Right renal pelvis (tissue), 4 donors: ENCODE results near the gene SSNA1. TPM values are rescaled to one million over a fixed set of nuclear protein-coding genes. Genes with fewer than 3 reads are reported as not detected.

Source experiments
- polyA plus RNA-seq, 4 donors: library from polyadenylated mRNA; unstranded; fragments of 120-200 nt; gene quantifications; one replicate each; pipeline ENCODE4 v1.2.1, GENCODE V29; 2013; ENCODE audit not compliant: insufficient read length in 4 of 4

The SSNA1 gene
- polyA plus RNA-seq, 4 donors: 42.7 to 70.4 (median 47.7) TPM

Other genes with a start within 250 kb of the SSNA1 start
- 10 to 100 TPM; 38.7 to 67.9 (median 43.5) TPM for gene FBXW5, start 243.9 kb upstream of the SSNA1 start, polyA plus RNA-seq
- 1 to 10 TPM in 2 of 4 donors, under 1 TPM in 2; 0.36 to 1.1 (median 0.90) TPM for gene C8G, start 243.4 kb upstream of the SSNA1 start, polyA plus RNA-seq
- gene LCN12, start 236.4 kb upstream of the SSNA1 start, polyA plus RNA-seq: 10 to 100 TPM; 21.8 to 36.8 (median 29.4) TPM
- gene PTGDS, start 211.2 kb upstream of the SSNA1 start, polyA plus RNA-seq: 100 to 1,000 TPM in 1 of 4 donors, 10 to 100 TPM in 3; 27.8 to 104 (median 33.5) TPM
- under 1 TPM; 0.08 to 0.35 (median 0.19) TPM for gene LCNL1, start 205.7 kb upstream of the SSNA1 start, polyA plus RNA-seq
- 10 to 100 TPM; 26.9 to 46.1 (median 31.5) TPM for gene PAXX, start 196.3 kb upstream of the SSNA1 start, polyA plus RNA-seq
- gene CLIC3, start 192.1 kb upstream of the SSNA1 start, polyA plus RNA-seq: 1 to 10 TPM in 1 of 4 donors, under 1 TPM in 3; 0.28 to 1.2 (median 0.50) TPM
- 10 to 100 TPM; 33.3 to 57.9 (median 40.2) TPM for gene ABCA2, start 160.4 kb upstream of the SSNA1 start, polyA plus RNA-seq
- gene FUT7, start 156.6 kb upstream of the SSNA1 start, polyA plus RNA-seq: under 1 TPM in 2 of 4 donors, not detected in 2; 0.04 to 0.11 TPM
- 10 to 100 TPM; 22.8 to 47.1 (median 26.5) TPM for gene NPDC1, start 142.5 kb upstream of the SSNA1 start, polyA plus RNA-seq
- 1 to 10 TPM; 3.4 to 7.4 (median 4.2) TPM for gene ENTPD2, start 134.6 kb upstream of the SSNA1 start, polyA plus RNA-seq
- 1 to 10 TPM; 5.4 to 9.5 (median 6.0) TPM for gene SAPCD2, start 118.1 kb upstream of the SSNA1 start, polyA plus RNA-seq
- gene UAP1L1, start 111.2 kb upstream of the SSNA1 start, polyA plus RNA-seq: 1 to 10 TPM; 4.6 to 6.6 (median 5.6) TPM
- gene MAN1B1, start 101.7 kb upstream of the SSNA1 start, polyA plus RNA-seq: 10 to 100 TPM; 46.4 to 62.2 (median 53.4) TPM
- gene DPP7, start 73.9 kb upstream of the SSNA1 start, polyA plus RNA-seq: 10 to 100 TPM in 3 of 4 donors, 1 to 10 TPM in 1; 9.7 to 41.8 (median 18.2) TPM
- under 1 TPM in 2 of 4 donors, not detected in 2; 0.04 to 0.12 TPM for gene GRIN1, start 49.5 kb upstream of the SSNA1 start, polyA plus RNA-seq
- gene LRRC26, start 18.6 kb upstream of the SSNA1 start, polyA plus RNA-seq: under 1 TPM in 1 of 4 donors, not detected in 3; 0.16 TPM
- not detected for gene TMEM210, start 16.6 kb upstream of the SSNA1 start, polyA plus RNA-seq
- 10 to 100 TPM; 37.1 to 50.4 (median 40.9) TPM for gene ANAPC2, start 116 bp upstream of the SSNA1 start, polyA plus RNA-seq
- 10 to 100 TPM; 12.9 to 18.6 (median 14.1) TPM for gene TPRN, start 12.1 kb downstream of the SSNA1 start, polyA plus RNA-seq
- gene TMEM203, start 17.0 kb downstream of the SSNA1 start, polyA plus RNA-seq: 10 to 100 TPM; 44.6 to 49.8 (median 47.4) TPM
- 10 to 100 TPM; 10.0 to 16.0 (median 10.9) TPM for gene NDOR1, start 17.0 kb downstream of the SSNA1 start, polyA plus RNA-seq
- 10 to 100 TPM in 2 of 4 donors, 1 to 10 TPM in 2; 7.9 to 16.3 (median 10.1) TPM for gene RNF208, start 33.6 kb downstream of the SSNA1 start, polyA plus RNA-seq
- gene CYSRT1, start 36.5 kb downstream of the SSNA1 start, polyA plus RNA-seq: 10 to 100 TPM in 2 of 4 donors, 1 to 10 TPM in 2; 4.9 to 14.2 (median 10.8) TPM
- gene RNF224, start 38.8 kb downstream of the SSNA1 start, polyA plus RNA-seq: 10 to 100 TPM in 1 of 4 donors, 1 to 10 TPM in 3; 5.1 to 14.5 (median 9.7) TPM
- gene SLC34A3, start 42.2 kb downstream of the SSNA1 start, polyA plus RNA-seq: 10 to 100 TPM in 1 of 4 donors, 1 to 10 TPM in 3; 4.7 to 11.9 (median 7.3) TPM
- gene TUBB4B, start 52.6 kb downstream of the SSNA1 start, polyA plus RNA-seq: 100 to 1,000 TPM; 343 to 454 (median 348) TPM
- gene STPG3, start 62.6 kb downstream of the SSNA1 start, polyA plus RNA-seq: 1 to 10 TPM; 1.7 to 2.3 (median 1.8) TPM
- 10 to 100 TPM; 46.6 to 69.7 (median 51.2) TPM for gene NELFB, start 66.7 kb downstream of the SSNA1 start, polyA plus RNA-seq
- 1 to 10 TPM; 3.6 to 10.0 (median 4.9) TPM for gene TOR4A, start 89.0 kb downstream of the SSNA1 start, polyA plus RNA-seq
- 10 to 100 TPM in 1 of 4 donors, 1 to 10 TPM in 3; 6.6 to 10.1 (median 6.7) TPM for gene NRARP, start 113.6 kb downstream of the SSNA1 start, polyA plus RNA-seq
- gene EXD3, start 234.5 kb downstream of the SSNA1 start, polyA plus RNA-seq: 10 to 100 TPM; 12.5 to 19.3 (median 13.8) TPM
- 10 to 100 TPM in 1 of 4 donors, 1 to 10 TPM in 3; 5.7 to 10.1 (median 6.2) TPM for gene NOXA1, start 234.7 kb downstream of the SSNA1 start, polyA plus RNA-seq